GM18505 (cell line): ENCODE results near the gene ASGR1.
A peak's percentile ranks its signal among the peaks of the same experiment; 100 is the strongest.
"Not testable (repeated sequence)": the region's sequence is repeated elsewhere in the genome, so short reads cannot be mapped to it uniquely, and the experiment has no call there.

Experiments used
- ATAC-seq: cut with Tn5 transposase; IDR thresholded peaks from one replicate; pipeline ENCODE4 v1.9.1; 2021; ENCODE audit not compliant: unreplicated experiment
- POLR2A ChIP-seq: IDR thresholded peaks from 4 replicates; pipeline ENCODE4 v1.6.1; 2011; ENCODE audit warnings: borderline replicate concordance; ENCODE audit not compliant: insufficient read depth, insufficient read length; ENCODE audit errors: extremely low read depth

The ASGR1 gene

GRCh38 chr17:7137171-7137943 lies 41.8 kb downstream of the ASGR1 start:
- no peak for TF ChIP-seq POLR2A
- ATAC-seq, result no peak

- ATAC-seq, result no peak
- no peak for TF ChIP-seq POLR2A
Observed at GRCh38 chr17:7136266-7136877, 42.8 kb downstream of the ASGR1 start.

GRCh38 chr17:7133916-7134315 lies 45.3 kb downstream of the ASGR1 start:
- no peak for TF ChIP-seq POLR2A
- ATAC-seq, result no peak

GRCh38 chr17:7133424-7133823 lies 45.7 kb downstream of the ASGR1 start:
- no peak for ATAC-seq
- TF ChIP-seq POLR2A, result no peak

GRCh38 chr17:7132511-7133094 lies 46.6 kb downstream of the ASGR1 start:
- ATAC-seq, result peak; percentile 41
- TF ChIP-seq POLR2A, result no peak

- no peak for TF ChIP-seq POLR2A
- no peak for ATAC-seq
Observed at GRCh38 chr17:7131423-7131791, 47.8 kb downstream of the ASGR1 start.

GRCh38 chr17:7130621-7131422 lies 48.3 kb downstream of the ASGR1 start:
- no peak for ATAC-seq
- TF ChIP-seq POLR2A, result no peak

GRCh38 chr17:7129311-7129710 lies 49.9 kb downstream of the ASGR1 start:
- ATAC-seq, result no peak

GRCh38 chr17:7128160-7128559 lies 51.0 kb downstream of the ASGR1 start:
- no peak for TF ChIP-seq POLR2A
- no peak for ATAC-seq

More at GRCh38 chr17:7129311-7129710, 49.9 kb downstream of the ASGR1 start:
- TF ChIP-seq POLR2A, result no peak

GRCh38 chr17:7127501-7127900 lies 51.7 kb downstream of the ASGR1 start:
- ATAC-seq, result not testable (repeated sequence)

- not testable (repeated sequence) for ATAC-seq
Observed at GRCh38 chr17:7126386-7126785, 52.8 kb downstream of the ASGR1 start.

GRCh38 chr17:7124923-7125322 lies 54.2 kb downstream of the ASGR1 start:
- no peak for ATAC-seq
- TF ChIP-seq POLR2A, result no peak

- no peak for TF ChIP-seq POLR2A
- no peak for ATAC-seq
Observed at GRCh38 chr17:7123844-7124243, 55.3 kb downstream of the ASGR1 start.
